Tongue (tissue), 2 donors: ENCODE results near the gene WEE2. TPM values are rescaled to one million over a fixed set of nuclear protein-coding genes. Genes with fewer than 3 reads are reported as not detected.
"Not testable (repeated sequence)": the region's sequence is repeated elsewhere in the genome, so short reads cannot be mapped to it uniquely, and the experiment has no call there.

ENCODE experiments used
- DNase-seq: peaks from one replicate; pipeline ENCODE4 v3.0.0-alpha.2; 2015
- total RNA-seq: library from RNA; depleted of rRNA; stranded (reverse); fragments of >200 nt; gene quantifications from one replicate; pipeline ENCODE4 v1.2.3, GENCODE V29; 2014

WEE2 gene
- total RNA-seq, result not detected

DNA sequence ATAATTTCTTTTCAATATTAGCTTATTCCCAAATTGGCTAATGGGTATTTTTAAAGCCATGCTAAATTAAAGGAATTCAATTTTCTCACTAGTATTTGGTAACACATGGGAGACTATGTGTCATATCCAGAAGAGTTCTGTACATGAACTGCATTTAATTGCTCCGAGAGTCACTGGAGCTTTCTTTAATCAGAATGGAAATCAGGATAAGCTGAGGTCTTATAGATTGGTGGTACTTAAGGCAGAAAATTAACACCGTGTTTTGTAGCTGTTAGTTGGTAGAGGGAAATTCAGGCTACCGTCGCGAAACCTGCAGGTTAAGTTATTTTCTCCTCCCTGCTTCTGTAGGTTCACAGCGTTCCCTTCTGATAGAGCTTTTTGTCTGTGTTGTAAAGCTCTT is at the start of gene WEE2:
Gene WEE2 (plus strand): TSS at position 3 of the 400 bp plus-strand sequence. CDS start 406 bp downstream, outside the sequence.
- no peak for DNase-seq

DNA sequence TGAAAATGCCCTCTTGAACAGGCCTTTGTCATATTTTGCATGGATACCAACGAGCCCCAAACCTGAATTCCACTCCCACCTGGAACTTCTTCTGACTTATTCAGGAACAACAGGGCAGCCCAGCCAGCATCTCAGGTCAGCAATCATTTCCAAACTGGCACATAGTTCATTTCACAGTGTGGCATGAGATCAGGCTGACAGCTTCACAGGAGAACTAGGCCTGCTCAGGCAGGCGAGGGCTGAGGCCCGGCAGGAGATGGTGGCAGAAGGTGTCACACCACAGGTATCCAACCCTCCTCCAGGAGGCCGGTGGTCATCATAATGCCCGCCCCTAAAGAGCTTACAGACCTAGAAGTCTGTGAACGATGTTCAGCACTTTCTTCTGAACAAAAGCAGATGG is 48.7 kb upstream of the WEE2 start:
- no peak for DNase-seq

GRCh38 chr7:141660259-141660658 is 47.9 kb upstream of the WEE2 start:
- DNase-seq, result no peak

- peak; percentile 27 for DNase-seq
Measured at GRCh38 chr7:141663081-141663849, 44.9 kb upstream of the WEE2 start.

- no peak for DNase-seq
Measured at GRCh38 chr7:141664450-141664849, 43.7 kb upstream of the WEE2 start.

GRCh38 chr7:141665208-141666035 is 42.7 kb upstream of the WEE2 start:
- no peak for DNase-seq

DNA sequence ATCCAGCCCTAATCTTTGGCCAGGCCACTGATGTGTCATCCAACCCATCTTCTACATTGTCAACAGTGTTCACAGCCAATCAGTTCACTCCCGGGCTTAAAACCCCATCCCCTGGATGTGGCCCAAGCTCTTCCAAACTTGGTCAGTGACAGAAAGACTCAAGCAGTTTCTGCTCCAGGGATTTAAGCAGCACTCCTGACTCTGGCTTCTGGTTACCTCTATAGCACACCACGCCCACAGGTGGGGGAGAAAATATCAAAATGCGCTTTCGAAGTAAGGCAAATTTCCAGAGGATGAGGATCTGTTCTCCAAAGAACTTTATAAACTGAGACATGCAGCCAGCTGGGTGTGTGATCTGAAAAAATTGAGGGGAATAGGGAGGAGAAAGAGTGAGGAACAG is 42.1 kb upstream of the WEE2 start:
- DNase-seq, result no peak

DNA sequence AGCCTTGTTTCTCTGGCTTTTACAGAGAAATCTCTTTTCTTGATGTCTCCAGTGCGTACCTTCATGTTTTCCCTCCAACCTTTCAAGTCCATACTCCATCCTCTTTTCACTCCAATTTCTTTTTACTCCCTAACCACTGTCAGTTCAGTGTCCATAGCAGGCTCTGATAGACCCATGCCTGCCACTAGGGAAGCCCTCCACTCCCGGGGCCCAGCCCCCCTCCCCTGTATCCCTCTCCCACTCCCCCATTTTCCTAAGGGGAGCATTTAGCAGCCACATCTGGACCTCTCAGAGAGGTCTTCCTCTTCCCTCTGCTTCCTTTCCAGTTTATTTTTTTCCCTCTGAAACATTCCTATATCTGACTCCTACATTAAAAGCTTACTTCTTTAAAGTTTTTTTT is 39.3 kb upstream of the WEE2 start:
- no peak for DNase-seq

DNA sequence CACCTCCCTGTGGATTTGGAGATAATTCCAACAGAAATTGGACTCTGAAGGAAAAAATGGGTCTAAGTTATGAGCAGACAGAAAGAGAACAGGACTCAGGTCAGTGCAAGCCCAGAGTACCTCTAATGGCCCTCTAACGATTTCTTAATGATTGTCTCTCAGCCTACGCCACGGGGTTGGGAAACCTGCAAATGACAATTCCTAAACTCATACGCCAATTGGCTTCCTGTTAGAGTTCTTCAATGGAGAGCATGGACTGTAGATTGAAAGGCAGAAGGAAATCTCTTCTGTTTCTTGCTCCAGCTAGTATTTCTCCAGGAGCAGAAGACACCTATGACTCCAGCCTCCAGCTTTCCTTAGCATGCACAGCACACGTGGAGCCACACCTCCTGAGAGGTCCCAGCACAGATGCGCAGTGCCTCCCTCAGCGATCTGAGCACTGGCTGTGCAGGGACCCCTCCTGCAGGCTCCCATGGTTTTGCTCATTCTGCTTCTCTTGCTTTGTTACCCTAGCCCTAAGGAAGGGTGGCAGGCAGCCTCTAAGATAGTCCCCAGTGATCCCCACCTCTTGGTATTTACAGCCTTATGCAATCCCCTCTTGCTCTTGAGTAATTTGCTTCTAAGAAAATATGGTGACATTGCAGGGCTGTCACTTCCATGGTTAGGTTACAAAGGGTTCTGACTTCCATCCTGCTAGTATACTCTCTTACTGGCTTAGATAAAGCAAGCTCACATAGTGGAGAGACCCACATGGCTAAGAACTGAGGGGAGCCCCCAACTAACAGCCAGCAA is 36.3 kb upstream of the WEE2 start:
- DNase-seq, result no peak

GRCh38 chr7:141673346-141673745 is 34.8 kb upstream of the WEE2 start:
- DNase-seq, result no peak

DNA sequence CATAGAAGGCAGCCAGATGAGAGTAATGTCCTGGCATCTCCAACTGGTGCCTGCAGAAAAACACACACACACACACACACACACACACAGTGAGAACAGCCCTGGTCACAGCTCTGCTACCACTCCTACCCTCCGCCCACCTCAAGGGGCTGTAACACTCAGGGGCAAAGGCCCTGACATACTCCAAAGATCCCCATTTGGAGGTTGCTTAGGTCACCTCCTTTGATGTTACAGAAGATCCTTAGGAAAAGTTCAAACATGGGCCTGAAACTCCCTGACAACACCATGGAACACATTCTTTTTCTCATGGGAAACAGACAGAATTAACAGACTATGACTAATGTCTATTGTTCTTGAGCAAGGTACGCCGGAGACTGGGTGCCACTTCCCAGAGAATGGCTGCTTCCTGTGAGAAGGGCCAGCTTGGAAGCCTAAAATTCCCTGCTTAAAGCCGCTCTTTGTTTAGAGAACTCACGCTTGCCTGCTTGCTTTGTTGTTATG is 33.9 kb upstream of the WEE2 start:
- DNase-seq, result no peak

DNA sequence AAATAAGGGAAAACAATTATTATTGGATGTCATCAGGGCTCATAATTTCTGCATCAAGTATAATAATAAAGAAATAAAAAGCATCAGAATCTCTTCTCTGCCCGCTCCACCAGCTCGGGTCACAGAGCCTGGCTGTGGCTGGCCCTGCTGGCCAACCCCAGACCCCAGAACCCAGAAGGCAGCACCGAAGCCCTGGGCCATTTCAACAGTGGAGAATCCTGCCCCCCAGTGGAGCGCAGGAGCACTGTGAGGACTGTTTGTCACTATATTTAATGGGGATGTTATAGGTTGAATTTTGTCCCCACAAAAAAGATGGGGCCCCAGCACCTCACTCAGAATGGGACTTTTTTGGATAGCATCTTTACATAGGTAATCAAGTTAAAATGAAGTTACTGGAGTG is 33.5 kb upstream of the WEE2 start:
- DNase-seq, result no peak

GRCh38 chr7:141675436-141676215 is 32.5 kb upstream of the WEE2 start:
- DNase-seq, result no peak

DNA sequence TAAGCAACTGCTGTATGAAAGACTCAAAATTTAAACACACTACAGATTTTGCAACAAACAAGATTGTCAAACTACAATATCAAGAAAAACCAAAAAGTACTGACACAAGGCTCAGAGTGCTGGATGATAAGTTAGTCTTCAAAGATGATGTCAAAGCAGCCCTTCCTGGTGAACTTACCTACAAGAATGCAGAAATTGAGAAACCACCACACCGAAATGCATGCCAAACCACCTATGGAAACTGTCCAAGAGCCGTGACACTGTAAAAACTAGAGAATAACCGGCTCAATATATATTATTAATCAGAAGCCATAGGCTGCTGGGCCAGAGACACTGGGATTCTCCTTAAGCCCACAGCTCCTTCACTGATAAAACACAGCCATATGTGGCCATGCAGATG is 31.5 kb upstream of the WEE2 start:
- DNase-seq, result no peak

DNA sequence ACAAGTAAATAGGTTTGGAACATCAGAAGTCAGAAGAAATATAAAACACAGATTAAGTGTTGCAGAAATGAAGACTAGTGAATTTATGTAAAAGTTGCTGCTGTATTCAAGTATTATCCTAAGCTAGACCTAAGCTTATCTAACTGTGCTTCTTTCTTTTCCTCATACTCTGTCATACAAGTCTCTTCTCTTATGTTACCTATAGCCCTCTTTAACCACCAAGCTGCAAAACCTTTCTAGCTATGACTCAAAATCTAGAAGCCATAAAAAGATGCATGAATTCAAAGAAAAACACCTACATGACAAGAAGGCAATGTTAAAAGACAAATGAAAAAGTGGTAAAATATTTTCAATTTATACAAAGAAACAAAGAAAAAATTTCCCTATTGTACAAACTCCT is 29.1 kb upstream of the WEE2 start:
- no peak for DNase-seq

DNA sequence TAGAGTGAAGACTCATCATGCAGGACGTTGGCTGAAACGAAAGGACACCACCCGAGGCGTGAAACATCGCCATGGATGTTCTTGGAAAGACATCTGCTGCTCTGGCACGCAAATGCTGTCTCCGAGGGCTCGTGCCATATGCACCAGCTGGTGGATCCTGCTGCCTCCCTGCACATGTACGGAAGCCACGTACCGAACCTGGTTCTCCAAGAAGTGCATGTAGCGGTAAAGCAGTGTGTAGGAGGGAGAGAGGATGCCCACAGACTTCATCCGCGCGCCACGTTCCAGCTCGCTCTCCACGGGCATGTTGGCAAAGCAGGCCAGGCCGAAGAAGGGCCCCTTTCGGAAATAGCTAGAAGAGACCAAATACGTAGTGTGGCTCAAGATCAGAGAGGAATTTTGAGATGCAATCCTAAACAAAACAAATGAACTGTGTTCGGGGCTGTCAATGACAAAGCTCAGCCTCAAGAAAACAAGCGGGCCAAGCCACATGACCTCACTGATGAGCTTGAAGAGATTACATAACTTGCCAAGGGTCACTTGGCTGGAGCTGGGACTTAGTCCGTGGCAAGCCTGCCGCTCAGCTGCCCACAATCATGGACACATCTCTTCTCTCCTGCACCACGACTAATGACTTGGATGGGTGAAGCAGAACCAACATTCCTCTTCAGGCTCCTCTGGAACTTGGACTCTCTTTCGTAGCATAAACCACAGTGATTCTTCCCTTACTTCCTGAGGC is 22.7 kb upstream of the WEE2 start:
- DNase-seq, result peak; percentile 53

GRCh38 chr7:141686074-141686473 is 22.1 kb upstream of the WEE2 start:
- no peak for DNase-seq

- DNase-seq, result no peak
Measured at GRCh38 chr7:141686670-141687069, 21.5 kb upstream of the WEE2 start.

- no peak for DNase-seq
Measured at GRCh38 chr7:141688043-141688442, 20.1 kb upstream of the WEE2 start.

DNA sequence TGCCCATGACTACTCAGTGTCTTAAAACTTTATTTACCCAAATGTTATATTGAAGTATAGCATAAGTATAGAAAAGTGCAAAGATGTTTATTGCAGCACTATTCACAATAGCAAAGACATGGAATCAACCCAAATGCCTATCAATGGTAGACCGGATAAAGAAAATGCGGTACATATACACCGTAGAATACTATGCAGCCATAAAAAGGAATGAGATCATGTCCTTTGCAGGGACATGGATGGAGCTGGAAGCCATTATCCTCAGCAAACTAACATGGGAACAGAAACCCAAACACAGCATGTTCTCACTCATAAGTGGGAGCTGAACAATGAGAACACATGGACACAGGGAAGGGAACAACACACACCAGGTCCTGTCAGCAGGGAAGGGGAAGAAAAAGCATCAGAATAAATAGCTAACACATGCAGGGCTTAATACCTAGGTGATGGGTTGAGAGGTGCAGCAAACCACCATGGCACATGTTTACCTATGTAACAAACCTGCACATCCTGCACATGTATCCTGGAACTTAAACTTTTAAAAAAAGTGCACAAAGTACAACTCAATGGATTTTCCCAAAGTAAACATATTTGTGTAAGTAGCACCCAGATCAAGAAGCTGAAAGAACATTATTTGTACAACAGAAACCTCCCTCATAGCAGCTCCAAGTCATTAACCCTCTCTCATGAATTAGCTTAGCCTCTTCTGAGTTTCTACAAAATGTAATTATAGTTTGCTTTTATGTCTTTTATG is 18.9 kb upstream of the WEE2 start:
- DNase-seq, result not testable (repeated sequence)
